Suppressor macrophage treated with lipopolysaccharide for 4 hours (primary cell): ENCODE data around the gene CCDC117.

Experiments
- DNase-seq: peaks from one replicate; pipeline ENCODE4 v3.0.0-alpha.2; 2020

The CCDC117 gene

GRCh38 chr22:28771195-28771791, 1.2 kb upstream of the CCDC117 start:
- DNase-seq: no peak

DNA sequence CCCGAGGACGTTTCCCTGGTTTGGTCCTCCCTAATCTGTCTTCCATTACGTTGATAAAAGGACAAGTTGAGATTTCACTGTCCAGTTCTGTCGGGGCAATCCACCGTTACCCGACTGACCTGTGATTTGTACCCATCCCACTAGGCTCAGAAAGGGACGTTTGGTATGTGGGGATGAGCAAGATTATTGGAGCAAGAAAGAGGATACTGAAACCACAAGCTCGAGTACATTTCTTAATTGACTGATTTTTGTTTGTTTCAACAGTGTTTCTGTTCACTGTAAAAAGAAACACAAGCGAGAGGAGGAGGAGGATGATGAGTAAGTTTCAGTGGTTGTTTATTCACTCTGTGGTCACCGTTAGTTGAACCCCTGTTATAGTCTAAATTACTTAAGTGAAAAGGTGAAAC, 969 bp downstream of the CCDC117 start:
- DNase-seq: peak; percentile 80

DNA sequence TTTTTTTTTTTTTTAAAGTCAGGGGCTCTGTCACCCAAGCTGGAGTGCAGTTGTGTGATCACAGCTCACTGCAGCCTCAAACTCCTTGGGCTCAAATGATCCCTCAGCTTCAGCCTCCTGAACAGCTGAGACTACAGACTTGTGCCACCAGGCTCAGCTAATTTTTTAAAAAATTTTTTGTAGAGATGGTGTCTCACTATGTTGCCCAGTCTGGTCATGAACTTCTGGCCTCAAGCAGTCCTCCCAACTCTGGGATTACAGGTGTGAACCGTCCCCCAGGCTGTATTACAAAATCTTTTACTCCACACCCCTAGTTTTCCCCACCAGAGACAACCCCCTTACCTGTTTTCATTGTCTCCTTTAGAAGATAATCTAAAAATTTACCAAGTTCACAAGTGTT, 1.9 kb downstream of the CCDC117 start:
- no peak for DNase-seq

GRCh38 chr22:28779833-28780232, 7.3 kb downstream of the CCDC117 start:
- DNase-seq: no peak

GRCh38 chr22:28780296-28780695, 7.8 kb downstream of the CCDC117 start:
- no peak for DNase-seq

DNA sequence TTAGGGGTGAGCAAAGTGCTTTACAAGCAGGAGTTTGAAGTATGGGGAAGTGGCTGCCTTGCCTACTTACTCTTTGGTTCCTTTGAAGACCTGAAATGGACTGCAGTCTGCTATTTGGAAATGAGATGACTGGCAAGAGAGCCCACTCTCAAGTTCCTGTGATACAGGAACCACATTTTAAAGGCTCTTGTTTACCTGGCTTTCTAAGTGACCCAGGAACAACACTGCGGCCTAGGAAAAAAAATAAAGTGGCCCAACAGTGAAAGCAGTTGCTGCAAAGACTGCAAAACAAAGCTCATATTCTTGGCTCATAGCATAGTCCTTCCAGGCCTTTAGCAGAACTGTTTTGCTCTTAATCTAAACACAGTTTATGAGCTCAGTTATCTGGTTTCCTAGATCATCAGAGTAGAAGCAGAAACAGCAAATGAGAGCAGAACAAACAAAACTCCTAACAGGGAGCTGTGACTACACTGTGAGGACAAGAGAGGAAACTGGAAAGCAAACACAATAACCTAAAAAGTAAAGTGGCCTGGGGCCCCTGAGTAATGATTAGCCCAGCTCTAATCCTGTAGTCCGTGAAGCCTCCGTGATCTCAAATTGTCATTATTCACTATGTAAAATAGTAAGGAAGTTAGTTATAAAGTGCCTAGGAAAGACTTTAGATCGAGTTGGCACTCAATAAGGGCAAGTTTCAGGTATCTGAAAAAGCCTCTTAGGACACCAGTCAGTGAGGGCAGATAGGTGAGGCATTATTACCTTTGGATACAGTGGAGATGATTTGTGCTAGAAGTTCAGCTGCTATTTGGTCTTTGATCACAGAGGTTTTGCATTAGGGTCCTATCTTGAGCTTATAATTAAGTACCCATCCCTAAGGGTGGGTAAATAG, 11.5 kb downstream of the CCDC117 start:
- DNase-seq: no peak

GRCh38 chr22:28788601-28789000, 16.1 kb downstream of the CCDC117 start:
- no peak for DNase-seq

GRCh38 chr22:28791124-28791523, 18.6 kb downstream of the CCDC117 start:
- DNase-seq: no peak

GRCh38 chr22:28791841-28792490, 19.5 kb downstream of the CCDC117 start:
- DNase-seq: no peak

DNA sequence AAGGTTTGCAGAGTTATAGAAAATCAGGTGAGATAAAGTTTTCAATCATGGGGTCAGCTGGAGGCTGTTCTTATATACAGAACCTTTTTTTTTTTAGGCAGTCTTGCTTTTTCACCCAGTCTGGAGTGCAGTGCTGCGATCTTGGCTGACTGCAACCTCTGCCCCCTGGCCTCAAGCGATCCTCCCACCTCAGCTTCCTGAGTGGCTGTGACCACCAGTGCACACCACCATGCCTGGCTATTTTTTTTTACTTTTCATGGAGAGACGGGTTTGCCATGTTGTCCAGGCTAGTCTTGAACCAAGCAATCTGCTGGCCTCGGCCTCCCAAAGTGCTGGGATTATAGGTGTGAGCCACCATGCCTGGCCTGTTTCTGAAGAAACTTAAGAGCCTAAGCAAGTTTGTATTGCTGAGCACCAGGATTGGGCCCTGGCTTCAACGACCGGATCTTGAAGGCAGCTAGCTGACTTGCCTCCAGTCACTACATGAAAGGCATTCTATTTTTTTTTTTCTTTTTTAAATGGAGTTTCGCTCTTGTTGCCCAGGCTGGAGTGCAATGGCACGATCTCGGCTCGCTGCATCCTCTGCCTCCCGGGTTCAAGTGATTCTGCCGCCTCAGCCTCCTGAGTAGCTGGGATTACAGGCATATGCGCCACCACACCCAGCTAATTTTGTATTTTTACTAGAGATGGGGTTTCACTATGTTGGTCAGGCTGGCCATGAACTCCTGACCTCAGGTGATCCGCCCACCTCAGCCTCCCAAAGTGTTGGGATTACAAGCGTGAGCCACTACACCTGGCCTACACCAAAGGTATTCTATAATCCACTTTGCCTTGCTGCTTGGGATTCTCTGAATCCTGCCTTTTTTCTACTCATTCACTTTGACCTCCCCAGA, 20.2 kb downstream of the CCDC117 start:
- no peak for DNase-seq

DNA sequence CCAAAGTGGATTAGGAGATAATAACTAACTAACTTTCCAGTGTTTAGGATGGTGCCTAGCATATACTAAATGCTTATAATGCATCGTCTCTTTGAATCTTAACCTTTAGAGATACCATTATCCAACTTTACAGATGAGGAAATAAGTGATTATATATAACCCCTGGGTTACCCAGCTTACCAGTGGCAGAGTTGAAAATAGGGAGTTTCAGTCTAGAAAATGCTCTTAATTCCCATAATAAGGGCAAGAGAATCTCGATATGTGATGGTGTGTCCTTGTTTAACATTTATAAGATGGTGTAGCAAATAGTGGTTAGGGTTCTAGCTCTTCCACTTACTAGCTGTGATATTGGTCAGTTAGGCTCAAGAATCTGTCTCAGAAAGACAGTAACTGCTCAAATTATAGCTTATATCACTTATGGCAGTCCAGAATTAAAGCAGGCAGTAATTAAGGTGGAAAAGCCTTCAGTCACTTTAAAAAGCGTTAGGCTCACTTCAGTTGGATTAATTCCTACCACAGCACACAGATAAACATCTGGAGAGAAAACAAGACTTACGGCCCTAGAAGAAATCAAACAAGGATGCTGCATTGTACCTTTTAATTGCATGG, 21.6 kb downstream of the CCDC117 start:
- DNase-seq: no peak

DNA sequence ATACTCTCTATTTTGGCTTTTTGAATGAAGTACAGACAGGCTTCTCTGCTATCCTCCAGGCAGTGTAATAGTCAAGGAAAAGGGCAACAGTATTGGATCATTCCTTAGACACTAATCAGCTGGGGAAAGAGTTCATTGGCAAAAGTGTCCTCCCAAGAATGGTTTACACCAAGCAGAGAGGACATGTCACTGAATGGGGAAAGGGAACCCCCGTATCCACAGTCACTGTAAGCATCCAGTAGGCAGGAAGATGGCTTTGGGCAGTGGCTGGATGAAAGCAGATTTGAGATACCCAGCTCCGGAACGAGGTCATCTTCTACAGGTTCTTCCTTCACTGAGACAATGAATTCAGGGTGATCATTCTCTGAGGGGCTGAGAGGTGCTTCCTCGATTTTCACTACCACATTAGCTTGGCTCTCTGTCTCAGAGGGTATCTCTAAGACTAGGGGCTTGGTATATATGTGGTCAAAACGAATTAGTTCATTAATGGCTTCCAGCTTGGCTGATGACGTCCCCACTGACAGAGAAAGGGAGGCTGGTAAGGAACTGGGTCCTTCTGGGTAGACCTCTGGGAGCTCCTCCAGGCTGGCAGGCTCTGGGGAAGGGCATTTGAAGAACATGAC, 22.7 kb downstream of the CCDC117 start:
- no peak for DNase-seq

GRCh38 chr22:28795932-28796856, 23.7 kb downstream of the CCDC117 start:
- no peak for DNase-seq

DNA sequence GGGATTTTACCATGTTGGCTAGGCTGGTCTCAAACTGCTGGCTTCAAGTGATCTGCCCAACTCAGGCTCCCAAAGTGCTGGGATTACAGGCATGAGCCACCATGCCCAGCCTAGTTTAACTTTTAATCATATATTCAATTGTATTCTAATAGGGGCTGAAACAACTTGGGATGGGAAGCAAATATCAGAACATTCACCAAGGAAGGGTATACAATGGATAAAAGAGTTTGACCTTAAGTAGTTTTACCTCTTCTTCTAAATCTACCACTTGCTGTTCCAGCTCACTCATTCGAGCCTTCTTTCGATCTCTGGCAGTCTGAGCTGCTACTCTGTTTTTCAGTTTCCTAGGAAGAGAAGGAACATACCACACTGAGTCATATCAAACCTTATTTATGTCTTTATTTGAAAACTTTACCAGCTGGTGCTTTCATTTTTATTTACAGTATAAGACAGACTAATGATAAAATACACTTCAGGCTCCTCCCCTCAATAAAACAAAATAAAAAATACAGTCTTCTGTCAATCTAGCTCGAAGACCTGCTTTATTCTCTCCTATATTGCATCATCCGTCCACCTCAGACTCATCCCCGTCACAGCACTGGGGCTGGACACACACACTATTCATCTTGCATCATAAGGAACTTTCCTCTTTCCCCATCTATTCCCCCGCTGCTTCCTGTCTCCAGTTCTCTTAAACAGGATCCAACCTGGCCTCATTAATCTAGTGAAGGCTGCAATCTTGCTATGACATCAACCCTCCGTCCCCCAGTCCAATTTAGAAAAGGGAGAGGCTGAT, 26.5 kb downstream of the CCDC117 start:
- DNase-seq: peak; percentile 98

DNA sequence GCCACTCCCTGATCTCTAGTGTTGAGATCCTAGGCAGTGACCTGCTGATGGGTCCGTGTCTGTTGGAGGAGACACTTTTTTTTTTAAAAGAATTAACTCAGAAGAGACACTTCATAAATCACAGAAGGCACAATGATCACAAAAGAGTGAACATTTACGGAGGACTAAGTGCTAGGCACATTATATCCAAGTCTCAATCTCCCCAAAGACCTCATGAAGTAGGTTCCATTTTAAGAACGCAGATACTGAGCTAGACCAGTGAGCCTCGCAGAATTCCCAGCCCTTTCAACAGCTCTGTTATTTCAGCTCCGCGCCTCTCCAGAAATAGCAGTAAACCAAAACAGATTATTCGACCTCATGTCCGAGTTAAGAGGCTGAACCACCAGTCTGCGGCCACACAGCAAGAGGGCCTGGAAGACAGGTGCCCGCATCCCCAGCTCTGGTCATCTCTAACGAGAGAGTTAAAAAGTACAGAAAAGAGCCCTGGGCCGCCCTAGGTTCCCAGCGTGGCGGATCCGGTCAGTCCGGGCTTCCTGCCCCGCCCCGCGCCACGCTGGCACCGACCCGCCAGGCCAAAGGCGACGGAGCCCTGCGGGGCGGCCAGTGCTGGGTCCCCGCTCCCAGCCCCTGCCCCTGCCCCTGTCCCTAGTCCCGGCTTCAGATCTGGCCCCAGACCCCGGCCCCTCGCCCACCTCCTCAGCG, 27.3 kb downstream of the CCDC117 start:
- DNase-seq: peak; percentile 76

DNA sequence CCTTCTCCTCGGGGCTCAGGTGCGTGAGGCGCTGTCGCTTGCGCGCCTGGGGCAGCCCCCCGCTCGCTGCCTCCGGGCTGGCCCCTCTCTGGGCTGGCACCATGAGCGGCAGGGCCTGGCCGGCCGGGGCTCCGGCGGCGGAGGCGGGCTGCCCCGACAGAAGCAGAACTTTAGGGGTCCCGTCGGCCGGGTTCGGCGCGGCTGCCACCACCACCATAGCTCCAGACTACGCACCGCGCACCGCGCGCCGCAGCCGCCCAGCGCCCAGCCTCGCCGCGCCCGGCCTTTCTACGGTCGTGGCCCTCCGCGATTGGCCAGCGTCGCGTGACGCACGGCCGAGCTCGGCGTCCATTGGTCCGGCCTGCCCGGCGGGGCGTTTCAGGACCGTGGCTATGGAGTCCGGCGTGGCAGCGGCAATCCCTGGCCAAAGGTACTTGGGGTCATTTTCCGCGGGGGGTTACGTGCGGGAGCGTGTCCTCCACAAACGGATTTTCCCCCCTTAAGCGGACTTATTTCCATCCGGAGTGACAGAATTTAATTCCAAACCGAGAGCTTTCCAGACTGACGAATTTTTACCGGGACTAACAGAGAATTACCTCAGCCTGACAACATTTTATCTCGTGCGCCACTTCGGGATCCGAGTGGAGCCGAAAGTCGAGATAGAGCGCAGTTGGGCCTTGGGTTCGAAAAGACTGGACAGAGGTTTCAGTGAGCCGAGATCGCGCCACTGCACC, 28.0 kb downstream of the CCDC117 start, which contains the start of gene XBP1:
TSS of gene XBP1 (minus strand) at position 262 of the 734 bp plus-strand sequence.
- DNase-seq: peak; percentile 99

- DNase-seq: peak; percentile 38
These were observed 29.5 kb downstream of the CCDC117 start for GRCh38 chr22:28801845-28802594.
